GM23338 (cell line): Measurements from ENCODE around the gene RTEL1. TPM values are rescaled to one million over a fixed set of nuclear protein-coding genes. Genes with fewer than 3 reads are reported as not detected.
A peak's percentile ranks its signal among the peaks of the same experiment; 100 is the strongest.

Experiments used
- ATAC-seq: fragments of 200-7000 bp; cut with Tn5 transposase; 3 replicates; pipeline ENCODE4 v1.9.1; 2020
- DNase-seq: peaks from one replicate; pipeline ENCODE4 v3.0.0-alpha.2; 2015; ENCODE audit warnings: low spot score
- H2AFZ ChIP-seq: fragments of 200-600 bp; sonication (generic); 2 replicates; pipeline ENCODE4 v1.8.0; 2016; ENCODE audit warnings: antibody characterized with exemption, mild to moderate bottlenecking, moderate library complexity
- H3F3A ChIP-seq: fragments of 200-600 bp; sonication (generic); replicated peaks from 2 replicates; pipeline ENCODE4 v1.8.0; 2017; ENCODE audit warnings: antibody characterized with exemption, mixed run types, low read depth
- H3K27ac ChIP-seq: fragments of 200-600 bp; sonication (generic); 2 replicates; pipeline ENCODE4 v1.6.1; 2016; ENCODE audit warnings: low read depth
- H3K27me3 ChIP-seq: fragments of 200-600 bp; sonication (generic); 2 replicates; pipeline ENCODE4 v1.8.0; 2016; ENCODE audit warnings: mild to moderate bottlenecking, mixed run types, moderate library complexity; ENCODE audit not compliant: insufficient read depth
- H3K36me3 ChIP-seq: fragments of 200-600 bp; sonication (generic); 2 replicates; pipeline ENCODE4 v1.8.0; 2016; ENCODE audit warnings: mild to moderate bottlenecking; ENCODE audit not compliant: insufficient read depth
- H3K4me1 ChIP-seq: fragments of 200-600 bp; sonication (generic); 2 replicates; pipeline ENCODE4 v1.8.0; 2016; ENCODE audit warnings: mild to moderate bottlenecking, moderate library complexity; ENCODE audit not compliant: insufficient read depth
- H3K4me2 ChIP-seq: fragments of 200-600 bp; sonication (generic); 2 replicates; pipeline ENCODE4 v1.7.1; 2017; ENCODE audit warnings: mixed run types
- H3K4me3 ChIP-seq: fragments of 200-600 bp; sonication (generic); 2 replicates; pipeline ENCODE4 v1.6.1; 2016; ENCODE audit warnings: mixed run types
- H3K79me2 ChIP-seq: fragments of 200-600 bp; sonication (generic); replicated peaks from 2 replicates; pipeline ENCODE4 v1.8.0; 2017; ENCODE audit warnings: mild to moderate bottlenecking; ENCODE audit not compliant: insufficient read depth
- H3K9me2 ChIP-seq: fragments of 200-600 bp; sonication (generic); 2 replicates; pipeline ENCODE4 v1.8.0; 2017; ENCODE audit not compliant: insufficient read depth
- H4K20me1 ChIP-seq: fragments of 200-600 bp; sonication (generic); replicated peaks from 2 replicates; pipeline ENCODE4 v1.8.0; 2017; ENCODE audit warnings: mild to moderate bottlenecking; ENCODE audit not compliant: insufficient read depth
- H3K27ac Mint-ChIP-seq: 2 replicates; pipeline ENCODE4 v1.8.0; 2020; ENCODE audit warnings: inconsistent platforms, mild to moderate bottlenecking, moderate library complexity, mixed read lengths
- H3K27me3 Mint-ChIP-seq: 3 replicates; pipeline ENCODE4 v1.8.0; 2022; ENCODE audit warnings: low read depth, mild to moderate bottlenecking, moderate library complexity, mixed read lengths, inconsistent platforms; ENCODE audit not compliant: insufficient read depth, poor library complexity
- H3K36me3 Mint-ChIP-seq: 3 replicates; pipeline ENCODE4 v1.8.0; 2021; ENCODE audit warnings: low read depth, mild to moderate bottlenecking, inconsistent platforms, moderate library complexity, mixed read lengths
- H3K4me1 Mint-ChIP-seq: 3 replicates; pipeline ENCODE4 v1.8.0; 2020; ENCODE audit warnings: mild to moderate bottlenecking, inconsistent platforms, mixed read lengths
- H3K4me3 Mint-ChIP-seq: 3 replicates; pipeline ENCODE4 v1.8.0; 2021; ENCODE audit warnings: moderate library complexity, mild to moderate bottlenecking, inconsistent platforms, mixed read lengths
- H3K9me3 Mint-ChIP-seq: 3 replicates; pipeline ENCODE4 v1.8.0; 2020; ENCODE audit warnings: moderate library complexity, mild to moderate bottlenecking, inconsistent platforms, mixed read lengths
- CREB1 ChIP-seq: fragments of 250-450 bp; sonication (Bioruptor Pico); IDR thresholded peaks from 2 replicates; pipeline ENCODE4 v1.5.0; 2020; ENCODE audit warnings: low read depth, mild to moderate bottlenecking, moderate library complexity
- ETS1 ChIP-seq: IDR thresholded peaks from 2 replicates; pipeline ENCODE4 v1.6.1; 2016; ENCODE audit warnings: antibody characterized with exemption
- EZH2 ChIP-seq: fragments of 200-600 bp; sonication (generic); IDR thresholded peaks from one replicate; pipeline ENCODE4 v1.8.0; 2017; ENCODE audit warnings: antibody characterized with exemption, mild to moderate bottlenecking, low read depth; ENCODE audit not compliant: unreplicated experiment
- EZH2phosphoT487 ChIP-seq: fragments of 200-600 bp; sonication (generic); IDR thresholded peaks from one replicate; pipeline ENCODE4 v1.8.1; 2018; ENCODE audit warnings: antibody characterized with exemption; ENCODE audit not compliant: unreplicated experiment
- JUNB ChIP-seq: IDR thresholded peaks from one replicate; pipeline ENCODE4 v1.6.1; 2016; ENCODE audit warnings: antibody characterized with exemption; ENCODE audit not compliant: unreplicated experiment
- POLR2AphosphoS5 ChIP-seq: IDR thresholded peaks from 2 replicates; pipeline ENCODE4 v1.6.1; 2016; ENCODE audit warnings: antibody characterized with exemption, low read depth
- STAT1 ChIP-seq: IDR thresholded peaks from one replicate; pipeline ENCODE4 v1.6.1; 2016; ENCODE audit warnings: antibody characterized with exemption; ENCODE audit not compliant: unreplicated experiment
- ZNF331 ChIP-seq: fragments of 250-450 bp; sonication (Bioruptor Pico); IDR thresholded peaks from 2 replicates; pipeline ENCODE4 v1.5.0; 2020; ENCODE audit warnings: low read depth, mild to moderate bottlenecking, moderate library complexity
- ZNF462 ChIP-seq: fragments of 250-450 bp; sonication (Bioruptor Pico); IDR thresholded peaks from 2 replicates; pipeline ENCODE4 v1.5.0; 2020; ENCODE audit warnings: mild to moderate bottlenecking, moderate library complexity
- polyA plus RNA-seq: library from polyadenylated mRNA; unstranded; fragments of >200 nt; fragmentation: Nextera tagmentation; extraction: Ambion mirVana; gene quantifications from 2 replicates; pipeline ENCODE4 v1.2.1, GENCODE V29; 2016
- total RNA-seq: library from RNA; depleted of rRNA; stranded (reverse); fragments of >200 nt; shearing (Covaris generic); gene quantifications from 2 replicates; pipeline ENCODE4 v1.2.3, GENCODE V29; 2014

RTEL1 gene
- total and polyA plus RNA-seq, 2 experiments from 2014 or later, result 14.2 to 34.5 TPM

- no peak for TF ChIP-seq ETS1
- no peak for TF ChIP-seq EZH2
- no peak for TF ChIP-seq CREB1
- TF ChIP-seq ZNF331 (CRISPR knock-in tag), result no peak
- no peak for TF ChIP-seq EZH2phosphoT487
Measured at GRCh38 chr20:63655249-63655648, 2.9 kb upstream of the RTEL1 start (continued).

GRCh38 chr20:63656451-63656850 lies 1.7 kb upstream of the RTEL1 start:
- no peak overlapping the region for H3K27ac ChIP-seq
- ATAC-seq (no peak), DNase-seq (no peak)
- peaks cover 10% of the 10 kb centered on the region for H3F3A ChIP-seq
- Mint-ChIP-seq H3K9me3 (no peaks in the 10 kb centered on the region), H3K27ac (no peak overlapping the region), H3K36me3 (peaks cover 14% of the 10 kb centered on the region; the same call in 2 of the 3 replicates), H3K27me3 (peaks cover 10% of the 10 kb centered on the region), H3K4me3 (no peak overlapping the region), H3K4me1 (peaks cover 35% of the 10 kb centered on the region)
- no peak for TF ChIP-seq STAT1
- TF ChIP-seq POLR2AphosphoS5, result no peak
- no peak for TF ChIP-seq JUNB
- no peak overlapping the region for H2AFZ ChIP-seq
- no peaks in the 10 kb centered on the region for H3K9me2 ChIP-seq
- H3K36me3 ChIP-seq, result no peaks in the 10 kb centered on the region
- H3K79me2 ChIP-seq, result peaks cover 8% of the 10 kb centered on the region
- no peaks in the 10 kb centered on the region; the same call in 1 of the 2 replicates for H4K20me1 ChIP-seq
- H3K27me3 ChIP-seq, result no peaks in the 10 kb centered on the region
- no peak overlapping the region for H3K4me3 ChIP-seq
- no peak overlapping the region for H3K4me2 ChIP-seq
- peaks cover 19% of the 10 kb centered on the region for H3K4me1 ChIP-seq

GRCh38 chr20:63657260-63657936 lies 714 bp upstream of the RTEL1 start:
- peaks cover 20% of the 10 kb centered on the region for H3K36me3 Mint-ChIP-seq
- H3K27me3 Mint-ChIP-seq, result peaks cover 10% of the 10 kb centered on the region
- peak overlapping the region; percentile 99 for H3K4me3 ChIP-seq
- peaks cover 16% of the 10 kb centered on the region for H3K4me1 ChIP-seq
- H3K79me2 ChIP-seq, result peaks cover 8% of the 10 kb centered on the region
- H3K9me2 ChIP-seq, result no peaks in the 10 kb centered on the region
- no peaks in the 10 kb centered on the region for H3K36me3 ChIP-seq
- no peaks in the 10 kb centered on the region; the same call in 1 of the 2 replicates for H4K20me1 ChIP-seq
- ATAC-seq (peak; percentile 2), DNase-seq (peak; percentile 56)
- H2AFZ ChIP-seq, result peak overlapping the region; percentile 99
- peak overlapping the region; percentile 99 for H3K4me3 Mint-ChIP-seq
- H3F3A ChIP-seq, result peaks cover 4% of the 10 kb centered on the region; the same call in 1 of the 2 replicates
- H3K27ac ChIP-seq, result peak overlapping the region; percentile 80
- no peaks in the 10 kb centered on the region for H3K9me3 Mint-ChIP-seq
- peaks cover 32% of the 10 kb centered on the region for H3K4me1 Mint-ChIP-seq
- peak overlapping the region; percentile 98 for H3K27ac Mint-ChIP-seq
- peak overlapping the region; percentile 95 for H3K4me2 ChIP-seq
- H3K27me3 ChIP-seq, result no peaks in the 10 kb centered on the region
- TF ChIP-seq CREB1, result no peak
- TF ChIP-seq ZNF462 (CRISPR knock-in tag), result no peak
